Smooth muscle cell of trachea (primary cell): ENCODE results near the gene TLCD4. TPM values are rescaled to one million over a fixed set of nuclear protein-coding genes. Genes with fewer than 3 reads are reported as not detected.

Source experiments
- total RNA-seq: library from RNA; depleted of rRNA; stranded (reverse); fragments of >200 nt; gene quantifications from 2 replicates; pipeline ENCODE4 v1.2.1, GENCODE V29; 2014

TLCD4 gene
- total RNA-seq: 0.29 and 0.50 TPM in 2 replicates

GRCh38 chr1:95117207-95118066 is at the start of gene TLCD4:
Gene TLCD4 (plus strand): TSS chr1:95117355. CDS start chr1:95143902, 26,547 bp downstream.

DNA sequence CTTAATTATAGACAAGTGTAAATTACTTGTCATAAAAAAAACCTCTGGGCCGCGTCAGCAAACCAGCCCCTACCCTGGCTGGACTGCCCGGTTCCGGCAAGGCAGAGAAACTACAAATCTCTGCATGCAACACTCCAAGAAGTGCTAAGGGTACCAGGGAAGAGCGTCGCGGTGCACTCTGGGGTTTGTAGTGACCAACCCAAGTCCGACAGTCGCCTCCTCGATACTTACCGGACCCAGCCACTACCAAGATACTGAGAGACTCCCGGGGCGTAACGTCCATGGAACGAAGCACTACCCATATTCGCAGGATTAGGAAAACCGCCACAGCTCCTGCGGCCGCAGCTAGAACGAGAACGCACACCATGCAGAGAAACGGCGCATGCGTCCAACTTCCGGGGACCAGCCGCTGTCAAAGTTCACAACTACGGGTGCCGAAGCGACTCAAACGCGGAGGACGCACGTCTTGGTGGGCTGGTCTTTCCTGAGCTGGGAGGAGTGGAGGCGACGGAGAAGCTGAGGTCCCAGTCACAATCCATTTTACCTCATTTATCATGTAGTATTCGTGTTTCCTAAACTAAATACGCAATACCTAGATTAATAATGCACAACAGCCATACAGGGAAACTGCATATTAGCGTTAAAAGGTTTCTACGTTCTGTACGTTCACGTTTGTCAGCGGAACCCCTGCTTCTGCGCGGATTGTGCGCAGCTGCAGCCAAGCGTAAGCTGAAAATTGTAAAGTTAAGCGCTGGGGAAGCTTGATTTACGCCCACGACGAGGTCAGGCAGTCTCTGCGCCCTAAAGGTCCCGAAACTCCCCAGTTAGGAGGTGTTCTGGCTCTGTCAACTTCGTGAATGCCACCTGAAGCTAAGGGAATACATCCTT is 44.4 kb upstream of the TLCD4 start, which contains the start of gene ALG14:
Gene ALG14, minus strand, starts transcription at position 420 of the 888 bp plus-strand sequence. Its CDS starts 53 bp downstream, at position 367.

Other genes starting within 250 kb of the TLCD4 start
- gene CNN3, start 190.2 kb upstream of the TLCD4 start, total RNA-seq: 289 and 292 TPM in 2 replicates
- 2.5 and 2.8 TPM in 2 replicates for gene ALG14, start 44.4 kb upstream of the TLCD4 start, total RNA-seq
- gene RWDD3, start 116.9 kb downstream of the TLCD4 start, total RNA-seq: 9.3 and 20.9 TPM in 2 replicates